T-helper 2 cell (primary cell): ENCODE measurements around the gene PES1.
"Not testable (repeated sequence)": the region's sequence is repeated elsewhere in the genome, so short reads cannot be mapped to it uniquely, and the experiment has no call there.

Source experiments
- DNase-seq, 5 experiments: peaks; one replicate each; pipeline versions ENCODE4 v3.0.0 to v3.0.0-alpha.2; 2012 to 2022

PES1 gene

GRCh38 chr22:30551813-30552212, 39.9 kb downstream of the PES1 start:
- not testable (repeated sequence) for DNase-seq

GRCh38 chr22:30547188-30547587, 44.5 kb downstream of the PES1 start:
- no peak for DNase-seq

- no peak for DNase-seq
Measured at GRCh38 chr22:30546616-30547015, 45.1 kb downstream of the PES1 start, which contains the start of gene SEC14L6. Gene SEC14L6, minus strand, starts transcription at chr22:30546741. Its CDS starts 59 bp downstream, at chr22:30546682.

GRCh38 chr22:30542811-30543188, 48.9 kb downstream of the PES1 start:
- no peak for DNase-seq

GRCh38 chr22:30541961-30542810, 49.5 kb downstream of the PES1 start:
- DNase-seq, result no peak

GRCh38 chr22:30541511-30541910, 50.2 kb downstream of the PES1 start:
- not testable (repeated sequence) for DNase-seq

- no peak for DNase-seq
Measured at GRCh38 chr22:30539368-30539767, 52.3 kb downstream of the PES1 start.

- no peak for DNase-seq
Measured at GRCh38 chr22:30538280-30538679, 53.4 kb downstream of the PES1 start.

GRCh38 chr22:30537083-30537731, 54.5 kb downstream of the PES1 start:
- no peak for DNase-seq

- DNase-seq, result no peak
Measured at GRCh38 chr22:30535182-30535581, 56.5 kb downstream of the PES1 start.

GRCh38 chr22:30531651-30532608, 59.8 kb downstream of the PES1 start:
- no peak for DNase-seq

- DNase-seq, result no peak
Measured at GRCh38 chr22:30526656-30527055, 65.1 kb downstream of the PES1 start.
